Upper lobe of left lung (tissue), 6 donors: ENCODE data around the gene PAX2. TPM values are rescaled to one million over a fixed set of nuclear protein-coding genes. Genes with fewer than 3 reads are reported as not detected.

Source experiments
- ATAC-seq, 2 donors: fragments of 200-7000 bp; cut with Tn5 transposase; one replicate each; pipeline ENCODE4 v1.9.1; 2022; ENCODE audit warnings: mild to moderate bottlenecking in 2 of 2, moderate library complexity in 2 of 2; ENCODE audit not compliant: low FRiP score in 2 of 2
- DNase-seq, 2 donors: peaks; one replicate each; pipeline ENCODE4 v3.0.0-alpha.2; 2019 to 2020
- H3K27ac ChIP-seq, 4 donors: fragments of 200-600 bp; sonication (generic); one replicate each; pipeline ENCODE4 v1.5.1; 2016 to 2019
- H3K27me3 ChIP-seq, 4 donors: fragments of 200-600 bp; sonication (generic); one replicate each; pipeline ENCODE4 v1.5.1; 2017 to 2019
- H3K36me3 ChIP-seq, 4 donors: fragments of 200-600 bp; sonication (generic); one replicate each; pipeline ENCODE4 v1.5.1; 2016 to 2019
- H3K4me1 ChIP-seq, 4 donors: fragments of 200-600 bp; sonication (generic); one replicate each; pipeline ENCODE4 v1.5.1; 2018 to 2019
- H3K4me3 ChIP-seq, 4 donors: fragments of 200-600 bp; sonication (generic); one replicate each; pipeline ENCODE4 v1.5.1; 2017 to 2019; ENCODE audit warnings: mild to moderate bottlenecking in 2 of 4, moderate library complexity in 1 of 4
- H3K9me3 ChIP-seq, 4 donors: fragments of 200-600 bp; sonication (generic); one replicate each; pipeline ENCODE4 v1.5.1; 2018 to 2019
- CTCF ChIP-seq, 6 experiments: fragments of 450-650 bp in 4 of 6; fragments of 200-600 bp in 2 of 6; sonication (generic) in 2 of 6; IDR thresholded peaks; one replicate each; pipeline ENCODE4 v1.5.1; 2016 to 2019; ENCODE audit warnings: antibody characterized with exemption in 6 of 6
- EP300 ChIP-seq, 4 donors: sonication (generic); formaldehyde crosslinking; IDR thresholded peaks; one replicate each; pipeline ENCODE4 v1.5.1; 2017; ENCODE audit warnings: antibody characterized with exemption in 4 of 4, control low read depth in 2 of 4
- POLR2A ChIP-seq, 4 donors: fragments of 450-650 bp; IDR thresholded peaks; one replicate each; pipeline ENCODE4 v1.5.1; 2016 to 2017; ENCODE audit warnings: antibody characterized with exemption in 4 of 4, mild to moderate bottlenecking in 2 of 4
- POLR2AphosphoS5 ChIP-seq, 2 donors: sonication (generic); formaldehyde crosslinking; IDR thresholded peaks; one replicate each; pipeline ENCODE4 v1.5.1; 2017; ENCODE audit warnings: antibody characterized with exemption in 2 of 2
- WGBS, 2 donors: methylation state at CpG; one replicate each; pipeline ENCODE4 v1.1.5; 2017 to 2018; 5-methylcytosine and 5-hydroxymethylcytosine counted together
- total RNA-seq, 6 donors: library from RNA; depleted of rRNA in 4 of 6; stranded (reverse); fragments of >200 nt in 4 of 6; gene quantifications; one replicate each; pipeline versions ENCODE4 v1.1.0 to v1.2.1, GENCODE V29; 2016 to 2021
- donor health status: DM: no; HTN: no; CAD: no; lungs with moderate emphysema.
- donor health status: DM: no; HTN: yes; CAD: no; lungs with severe emphysema.

The PAX2 gene
- total RNA-seq, 6 donors from 2014 or later: 0.07 TPM; not detected in 5

GRCh38 chr10:100812978-100813377 lies 67.6 kb downstream of the PAX2 start:
- Histone ChIP-seq H3K36me3 (no peaks in the 10 kb centered on the region), H3K4me3 (no peak overlapping the region), H3K9me3 (no peaks in the 10 kb centered on the region), H3K4me1 (no peaks in the 10 kb centered on the region), H3K27me3 (no peaks in the 10 kb centered on the region), H3K27ac (no peak overlapping the region)
- TF ChIP-seq POLR2A (IDR thresholded peaks at IDR 0.05) (no peak), CTCF (IDR thresholded peaks at IDR 0.05) (no peak), EP300 (IDR thresholded peaks at IDR 0.05) (no peak), POLR2AphosphoS5 (IDR thresholded peaks at IDR 0.05) (no peak)
- DNase-seq (no peak), ATAC-seq (no peak)
- WGBS, 2 donors: 68 to 77% methylated on average over 6 of the region's 6 CpGs

GRCh38 chr10:100814751-100815474 lies 69.5 kb downstream of the PAX2 start:
- Histone ChIP-seq H3K27ac (no peak overlapping the region), H3K4me1 (no peaks in the 10 kb centered on the region), H3K4me3 (no peak overlapping the region), H3K9me3 (no peaks in the 10 kb centered on the region), H3K27me3 (no peaks in the 10 kb centered on the region), H3K36me3 (no peaks in the 10 kb centered on the region)
- TF ChIP-seq EP300 (IDR thresholded peaks at IDR 0.05): no peak
- no peak for TF ChIP-seq CTCF (IDR thresholded peaks at IDR 0.05)
- no peak for TF ChIP-seq POLR2A (IDR thresholded peaks at IDR 0.05)
- no peak for TF ChIP-seq POLR2AphosphoS5 (IDR thresholded peaks at IDR 0.05)
- ATAC-seq (no peak), DNase-seq (no peak)
- 19 to 26% methylated on average over 3 of the region's 3 CpGs for WGBS, 2 donors

- H3K36me3 ChIP-seq: no peaks in the 10 kb centered on the region
- no peak overlapping the region for H3K27ac ChIP-seq
- no peaks in the 10 kb centered on the region for H3K4me1 ChIP-seq
- no peak for TF ChIP-seq POLR2AphosphoS5 (IDR thresholded peaks at IDR 0.05)
- TF ChIP-seq CTCF (IDR thresholded peaks at IDR 0.05): no peak
- H3K27me3 ChIP-seq: no peaks in the 10 kb centered on the region
- ATAC-seq: no peak
- no peak overlapping the region for H3K4me3 ChIP-seq
- WGBS, 2 donors: 56 to 63% methylated on average over 5 to 6 of the region's 6 CpGs
- H3K9me3 ChIP-seq: no peaks in the 10 kb centered on the region
- DNase-seq: no peak
Observed at GRCh38 chr10:100816671-100817070, 71.3 kb downstream of the PAX2 start.

- Histone ChIP-seq H3K4me1 (no peaks in the 10 kb centered on the region), H3K4me3 (no peak overlapping the region), H3K9me3 (no peaks in the 10 kb centered on the region), H3K27ac (no peak overlapping the region), H3K27me3 (no peaks in the 10 kb centered on the region), H3K36me3 (no peaks in the 10 kb centered on the region)
- DNase-seq (no peak), ATAC-seq (no peak)
- WGBS, 2 donors: 67 to 84% methylated on average over 1 to 4 of the region's 4 CpGs
- TF ChIP-seq POLR2A (IDR thresholded peaks at IDR 0.05) (no peak), CTCF (IDR thresholded peaks at IDR 0.05) (no peak)
Observed at GRCh38 chr10:100817268-100817839, 72.0 kb downstream of the PAX2 start.

GRCh38 chr10:100819424-100819823 lies 74.0 kb downstream of the PAX2 start:
- H3K27me3 ChIP-seq: no peaks in the 10 kb centered on the region
- TF ChIP-seq POLR2A (IDR thresholded peaks at IDR 0.05) (no peak), CTCF (IDR thresholded peaks at IDR 0.05) (no peak), POLR2AphosphoS5 (IDR thresholded peaks at IDR 0.05) (no peak), EP300 (IDR thresholded peaks at IDR 0.05) (no peak)
- no peak overlapping the region for H3K27ac ChIP-seq
- DNase-seq (no peak), ATAC-seq (no peak)
- no peak overlapping the region for H3K4me3 ChIP-seq
- H3K36me3 ChIP-seq: no peaks in the 10 kb centered on the region
- H3K9me3 ChIP-seq: no peaks in the 10 kb centered on the region
- WGBS, 2 donors: 90 to 92% methylated on average over 6 of the region's 6 CpGs
- no peaks in the 10 kb centered on the region for H3K4me1 ChIP-seq
